Suprapubic skin (tissue), 4 donors: Measurements from ENCODE around the gene CEP112.

Experiments
- EP300 ChIP-seq: sonication (generic); formaldehyde crosslinking; IDR thresholded peaks from one replicate; pipeline ENCODE4 v1.6.1; 2017; ENCODE audit warnings: antibody characterized with exemption
- POLR2A ChIP-seq, 2 donors: fragments of 450-650 bp; IDR thresholded peaks; one replicate each; pipeline ENCODE4 v1.6.1; 2017; ENCODE audit warnings: antibody characterized with exemption in 2 of 2, mild to moderate bottlenecking in 2 of 2, moderate library complexity in 2 of 2
- POLR2AphosphoS5 ChIP-seq, 3 donors: sonication (generic); formaldehyde crosslinking; IDR thresholded peaks; one replicate each; pipeline ENCODE4 v1.6.1; 2017; ENCODE audit warnings: antibody characterized with exemption in 3 of 3
- TF ChIP-seq, protein P1 (sequence below), 2 donors: fragments of 200-600 bp in 1 of 2; fragments of 450-650 bp in 1 of 2; sonication (generic) in 1 of 2; IDR thresholded peaks; one replicate each; pipeline ENCODE4 v1.5.1; 2016 to 2019; ENCODE audit warnings: antibody characterized with exemption in 2 of 2, mild to moderate bottlenecking in 1 of 2, moderate library complexity in 1 of 2

DNA sequence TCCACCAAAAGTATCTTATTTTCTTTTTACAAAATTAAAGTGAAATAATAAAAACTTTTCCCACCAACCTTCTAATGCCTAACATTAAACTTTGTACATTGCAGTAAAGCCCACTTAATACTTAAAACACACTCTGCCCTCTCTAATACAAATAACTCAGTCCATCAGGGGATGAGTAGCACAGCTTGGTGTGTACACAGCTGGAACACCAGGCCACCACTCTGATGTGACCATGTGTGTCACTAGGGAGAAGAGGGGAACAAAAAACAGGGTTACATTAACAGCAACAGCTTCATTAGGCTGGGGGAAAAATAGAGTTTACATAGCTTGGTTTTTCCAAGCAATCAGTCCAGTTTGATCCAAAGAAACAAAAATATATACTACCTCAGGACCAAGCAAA is 295.0 kb downstream of the CEP112 start:
- TF ChIP-seq POLR2A (IDR thresholded peaks at IDR 0.05): no peak
- TF ChIP-seq, protein P1, sequence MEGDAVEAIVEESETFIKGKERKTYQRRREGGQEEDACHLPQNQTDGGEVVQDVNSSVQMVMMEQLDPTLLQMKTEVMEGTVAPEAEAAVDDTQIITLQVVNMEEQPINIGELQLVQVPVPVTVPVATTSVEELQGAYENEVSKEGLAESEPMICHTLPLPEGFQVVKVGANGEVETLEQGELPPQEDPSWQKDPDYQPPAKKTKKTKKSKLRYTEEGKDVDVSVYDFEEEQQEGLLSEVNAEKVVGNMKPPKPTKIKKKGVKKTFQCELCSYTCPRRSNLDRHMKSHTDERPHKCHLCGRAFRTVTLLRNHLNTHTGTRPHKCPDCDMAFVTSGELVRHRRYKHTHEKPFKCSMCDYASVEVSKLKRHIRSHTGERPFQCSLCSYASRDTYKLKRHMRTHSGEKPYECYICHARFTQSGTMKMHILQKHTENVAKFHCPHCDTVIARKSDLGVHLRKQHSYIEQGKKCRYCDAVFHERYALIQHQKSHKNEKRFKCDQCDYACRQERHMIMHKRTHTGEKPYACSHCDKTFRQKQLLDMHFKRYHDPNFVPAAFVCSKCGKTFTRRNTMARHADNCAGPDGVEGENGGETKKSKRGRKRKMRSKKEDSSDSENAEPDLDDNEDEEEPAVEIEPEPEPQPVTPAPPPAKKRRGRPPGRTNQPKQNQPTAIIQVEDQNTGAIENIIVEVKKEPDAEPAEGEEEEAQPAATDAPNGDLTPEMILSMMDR (IDR thresholded peaks at IDR 0.05): no peak
- no peak for TF ChIP-seq POLR2AphosphoS5 (IDR thresholded peaks at IDR 0.05)
- TF ChIP-seq EP300: no peak
